H9 (cell line): Measurements from ENCODE around the gene LRIG1. TPM values are rescaled to one million over a fixed set of nuclear protein-coding genes. Genes with fewer than 3 reads are reported as not detected.

ENCODE experiments used
- DNase-seq: peaks from one replicate; pipeline ENCODE4 v3.0.0-alpha.2; 2017
- H2AFZ ChIP-seq: one replicate; pipeline ENCODE4 v1.6.1; 2013; ENCODE audit warnings: mild to moderate bottlenecking, low read length, control low read depth, moderate library complexity
- H2AK5ac ChIP-seq: 2 replicates; pipeline ENCODE4 v1.6.1; 2013; ENCODE audit warnings: low read length, control low read depth, mixed read lengths; ENCODE audit not compliant: insufficient read length
- H2BK120ac ChIP-seq: one replicate; pipeline ENCODE4 v1.6.1; 2013; ENCODE audit warnings: low read depth, mild to moderate bottlenecking, low read length, control low read depth, inconsistent platforms; ENCODE audit not compliant: poor library complexity, severe bottlenecking
- H2BK12ac ChIP-seq: 2 replicates; pipeline ENCODE4 v1.6.1; 2013; ENCODE audit warnings: low read length, control low read depth, mixed read lengths, low read depth; ENCODE audit not compliant: insufficient read length
- H2BK15ac ChIP-seq: 2 replicates; pipeline ENCODE4 v1.6.1; 2013; ENCODE audit warnings: low read depth, low read length, control low read depth
- H2BK20ac ChIP-seq: one replicate; pipeline ENCODE4 v1.6.1; 2013; ENCODE audit warnings: low read depth, mild to moderate bottlenecking, low read length, control low read depth, inconsistent platforms; ENCODE audit not compliant: poor library complexity, severe bottlenecking
- H2BK5ac ChIP-seq: 2 replicates; pipeline ENCODE4 v1.6.1; 2013; ENCODE audit warnings: low read length, control low read depth, mixed read lengths; ENCODE audit not compliant: insufficient read length
- H3K14ac ChIP-seq: 2 replicates; pipeline ENCODE4 v1.6.1; 2013; ENCODE audit warnings: low read length, control low read depth; ENCODE audit not compliant: insufficient read depth
- H3K18ac ChIP-seq: 2 replicates; pipeline ENCODE4 v1.6.1; 2013; ENCODE audit warnings: low read depth, mild to moderate bottlenecking, mixed read lengths, low read length, control low read depth; ENCODE audit not compliant: insufficient read length
- H3K23ac ChIP-seq: 2 replicates; pipeline ENCODE4 v1.6.1; 2013; ENCODE audit warnings: low read length, control low read depth, mixed read lengths, low read depth; ENCODE audit not compliant: insufficient read length
- H3K23me2 ChIP-seq: 2 replicates; pipeline ENCODE4 v1.6.1; 2013; ENCODE audit warnings: low read depth, mild to moderate bottlenecking, mixed read lengths, low read length, control low read depth; ENCODE audit not compliant: insufficient read length, poor library complexity, severe bottlenecking
- H3K27ac ChIP-seq: 2 replicates; pipeline ENCODE4 v1.5.1; 2013; ENCODE audit warnings: low read length, control low read depth, mixed read lengths, low read depth; ENCODE audit not compliant: insufficient read length
- H3K27me3 ChIP-seq: 2 replicates; pipeline ENCODE4 v1.6.1; 2013; ENCODE audit warnings: low read length, control low read depth, inconsistent platforms; ENCODE audit not compliant: insufficient read depth
- H3K4ac ChIP-seq: 2 replicates; pipeline ENCODE4 v1.6.1; 2013; ENCODE audit warnings: low read depth, mild to moderate bottlenecking, control low read depth, inconsistent platforms, low read length, moderate library complexity
- H3K4me1 ChIP-seq: 2 replicates; pipeline ENCODE4 v1.6.1; 2013; ENCODE audit warnings: low read length, control low read depth, inconsistent platforms; ENCODE audit not compliant: insufficient read depth
- H3K4me2 ChIP-seq: 2 replicates; pipeline ENCODE4 v1.6.1; 2013; ENCODE audit warnings: low read length, control low read depth, mixed read lengths; ENCODE audit not compliant: insufficient read length, insufficient read depth
- H3K56ac ChIP-seq: 2 replicates; pipeline ENCODE4 v1.6.1; 2013; ENCODE audit warnings: low read depth, mild to moderate bottlenecking, mixed read lengths, low read length, control low read depth; ENCODE audit not compliant: insufficient read length
- H3K79me1 ChIP-seq: 2 replicates; pipeline ENCODE4 v1.6.1; 2013; ENCODE audit warnings: low read depth, mild to moderate bottlenecking, moderate library complexity, low read length, control low read depth, inconsistent platforms; ENCODE audit not compliant: insufficient read depth, poor library complexity, severe bottlenecking
- H3K79me2 ChIP-seq: 2 replicates; pipeline ENCODE4 v1.6.1; 2013; ENCODE audit warnings: low read length, control low read depth, inconsistent platforms; ENCODE audit not compliant: insufficient read depth
- H3K9ac ChIP-seq: 2 replicates; pipeline ENCODE4 v1.6.1; 2013; ENCODE audit warnings: low read length, control low read depth, mixed read lengths; ENCODE audit not compliant: insufficient read length; ENCODE audit errors: extremely low read depth
- H3K9me3 ChIP-seq: one replicate; pipeline ENCODE4 v1.6.1; 2013; ENCODE audit warnings: low read depth, low read length, inconsistent platforms; ENCODE audit not compliant: control insufficient read depth
- H3T11ph ChIP-seq: one replicate; pipeline ENCODE4 v1.6.1; 2013; ENCODE audit warnings: mild to moderate bottlenecking, low read length, control low read depth, inconsistent platforms
- H4K20me1 ChIP-seq: one replicate; pipeline ENCODE4 v1.6.1; 2013; ENCODE audit not compliant: control insufficient read depth, insufficient read length, insufficient read depth
- H4K5ac ChIP-seq: 2 replicates; pipeline ENCODE4 v1.6.1; 2013; ENCODE audit warnings: low read depth, mild to moderate bottlenecking, mixed read lengths, low read length, control low read depth; ENCODE audit not compliant: insufficient read length
- H4K8ac ChIP-seq: replicated peaks from 2 replicates; pipeline ENCODE4 v1.6.1; 2013; ENCODE audit warnings: low read length, control low read depth, mixed read lengths, low read depth; ENCODE audit not compliant: insufficient read length
- H4K91ac ChIP-seq: 2 replicates; pipeline ENCODE4 v1.6.1; 2013; ENCODE audit warnings: low read depth, mild to moderate bottlenecking, moderate library complexity, mixed read lengths, low read length, control low read depth; ENCODE audit not compliant: insufficient read length
- H3K27ac Mint-ChIP-seq, 3 experiments: 2 replicates in 2 of 3; 3 replicates in 1 of 3; pipeline ENCODE4 v1.8.0; 2020 to 2021; ENCODE audit warnings: mixed read lengths in 3 of 3, mild to moderate bottlenecking in 1 of 3, moderate library complexity in 1 of 3
- H3K27me3 Mint-ChIP-seq: 2 replicates; pipeline ENCODE4 v1.8.0; 2021; ENCODE audit warnings: low read depth, mild to moderate bottlenecking, moderate library complexity, mixed read lengths
- H3K36me3 Mint-ChIP-seq, 3 experiments: 2 replicates in 2 of 3; 3 replicates in 1 of 3; pipeline ENCODE4 v1.8.0; 2020 to 2021; ENCODE audit warnings: low read depth in 3 of 3, mixed read lengths in 3 of 3; ENCODE audit not compliant: insufficient read depth in 1 of 3
- H3K4me1 Mint-ChIP-seq, 2 experiments: 2 replicates each; pipeline ENCODE4 v1.8.0; 2020; ENCODE audit warnings: mixed read lengths in 2 of 2
- H3K4me3 Mint-ChIP-seq, 2 experiments: 2 replicates in 1 of 2; 3 replicates in 1 of 2; pipeline ENCODE4 v1.8.0; 2020 to 2021; ENCODE audit warnings: mild to moderate bottlenecking in 2 of 2, mixed read lengths in 2 of 2, moderate library complexity in 1 of 2
- H3K9me3 Mint-ChIP-seq, 2 experiments: 2 replicates in 1 of 2; 3 replicates in 1 of 2; pipeline ENCODE4 v1.8.0; 2020; ENCODE audit warnings: mild to moderate bottlenecking in 2 of 2, mixed read lengths in 2 of 2, moderate library complexity in 1 of 2
- CTCF ChIP-seq: fragments of 200-600 bp; sonication (generic); conservative IDR thresholded peaks from 3 replicates; pipeline ENCODE4 v1.8.0; 2021; ENCODE audit warnings: antibody characterized with exemption, mild to moderate bottlenecking
- WGBS: extraction: QIAGEN DNeasy Blood & Tissue Kit; methylation state at CpG from one replicate; pipeline ENCODE4 v1.1.7; 2013; ENCODE audit warnings: missing lambda C conversion rate, low lambda C conversion rate, mixed read lengths; ENCODE audit not compliant: insufficient read length; ENCODE audit errors: extremely low coverage; 5-methylcytosine and 5-hydroxymethylcytosine counted together
- total RNA-seq: library from RNA; stranded (reverse); gene quantifications from 2 replicates; pipeline ENCODE4 v1.2.1, GENCODE V29; 2021

The LRIG1 gene
- total RNA-seq, 1 experiment from 2014 or later, result 70.3 TPM

- H2BK12ac ChIP-seq, result no peak overlapping the region
- H3K36me3 Mint-ChIP-seq, result peaks cover 26 to 55% (median 36%) of the 10 kb centered on the region in 3 experiments
- no peak overlapping the region for H2AFZ ChIP-seq
- H4K20me1 ChIP-seq, result no peaks in the 10 kb centered on the region
- no peak overlapping the region for H2BK15ac ChIP-seq
- H3K27me3 Mint-ChIP-seq, result no peaks in the 10 kb centered on the region; the same call in 1 of the 2 replicates
- H2AK5ac ChIP-seq, result no peak overlapping the region
- peak overlapping the region in 1 of 3 experiments; percentile 55; a peak in 1 of 7 replicates for H3K27ac Mint-ChIP-seq
- no peak overlapping the region for H3K4ac ChIP-seq
- peaks cover 5% of the 10 kb centered on the region for H3K79me1 ChIP-seq
- no peak overlapping the region; a peak in 1 of 5 replicates for H3K4me3 Mint-ChIP-seq
- H4K91ac ChIP-seq, result no peak overlapping the region
- H3K56ac ChIP-seq, result no peak overlapping the region
- H3T11ph ChIP-seq, result no peak overlapping the region
- H2BK120ac ChIP-seq, result no peak overlapping the region
- H3K23me2 ChIP-seq, result peaks cover 6% of the 10 kb centered on the region
- H2BK20ac ChIP-seq, result no peak overlapping the region
- TF ChIP-seq CTCF, result no peak
- no peak for DNase-seq
- no peak overlapping the region for H4K8ac ChIP-seq
- peaks cover 39% of the 10 kb centered on the region; the same call in 1 of the 2 replicates for H3K79me2 ChIP-seq
- no peak overlapping the region for H3K18ac ChIP-seq
- no peaks in the 10 kb centered on the region for H3K27me3 ChIP-seq
- no peak overlapping the region for H3K14ac ChIP-seq
- H3K27ac ChIP-seq, result no peak overlapping the region
- no peaks in the 10 kb centered on the region for H3K9me3 ChIP-seq
- H3K9ac ChIP-seq, result no peak overlapping the region
- H3K9me3 Mint-ChIP-seq, result no peaks in the 10 kb centered on the region; a peak in 1 of 5 replicates
- no peak overlapping the region for H3K4me2 ChIP-seq
- H3K4me1 ChIP-seq, result peaks cover 26% of the 10 kb centered on the region
- peaks cover 82 to 83% of the 10 kb centered on the region in 2 experiments for H3K4me1 Mint-ChIP-seq
- H3K23ac ChIP-seq, result no peak overlapping the region
- H2BK5ac ChIP-seq, result no peak overlapping the region
- no CpG with 5 or more reads among the region's 4 CpGs for WGBS
- H4K5ac ChIP-seq, result no peak overlapping the region
These were observed 62.8 kb downstream of the LRIG1 start for GRCh38 chr3:66438046-66438445.
